DND-41 (cell line): ENCODE results near the gene DGKQ.

ENCODE experiments used
- ATAC-seq: fragments of 200-7000 bp; cut with Tn5 transposase; 3 replicates; pipeline ENCODE4 v1.9.1; 2021; ENCODE audit warnings: low read depth; ENCODE audit not compliant: insufficient read depth
- DNase-seq: peaks from one replicate; pipeline ENCODE4 v3.0.0-alpha.2; 2020
- H2AFZ ChIP-seq: 2 replicates; pipeline ENCODE4 v1.6.0; 2012; ENCODE audit warnings: low read depth, low read length
- H3K27ac ChIP-seq: 2 replicates; pipeline ENCODE4 v1.5.1; 2012; ENCODE audit warnings: low read length, inconsistent platforms
- H3K27me3 ChIP-seq: fragments of 200-600 bp; sonication (generic); 2 replicates; pipeline ENCODE4 v1.6.0; 2012; ENCODE audit warnings: low read length, mild to moderate bottlenecking, inconsistent platforms; ENCODE audit not compliant: insufficient read depth, poor library complexity
- H3K36me3 ChIP-seq: 2 replicates; pipeline ENCODE4 v1.5.1; 2012; ENCODE audit warnings: low read length, inconsistent platforms; ENCODE audit not compliant: insufficient read depth
- H3K4me1 ChIP-seq: 2 replicates; pipeline ENCODE4 v1.5.1; 2012; ENCODE audit warnings: mild to moderate bottlenecking, low read length; ENCODE audit not compliant: insufficient read depth
- H3K4me2 ChIP-seq: 2 replicates; pipeline ENCODE4 v1.6.0; 2012; ENCODE audit warnings: mild to moderate bottlenecking, moderate library complexity, low read length, inconsistent platforms; ENCODE audit not compliant: insufficient read depth
- H3K4me3 ChIP-seq, 2 experiments: fragments of 200-600 bp in 1 of 2; shearing (Covaris generic) in 1 of 2; 2 replicates each; pipeline ENCODE4 v1.5.1; 2012 to 2016; ENCODE audit warnings: inconsistent platforms in 2 of 2, low read length in 2 of 2, mild to moderate bottlenecking in 2 of 2, low read depth in 1 of 2, moderate library complexity in 1 of 2
- H3K79me2 ChIP-seq: 2 replicates; pipeline ENCODE4 v1.6.0; 2012; ENCODE audit warnings: low read length, inconsistent platforms; ENCODE audit not compliant: insufficient read depth
- H3K9ac ChIP-seq: 2 replicates; pipeline ENCODE4 v1.6.0; 2012; ENCODE audit warnings: low read depth, mild to moderate bottlenecking, inconsistent platforms, low read length, moderate library complexity
- H3K9me3 ChIP-seq: 2 replicates; pipeline ENCODE4 v1.5.1; 2012; ENCODE audit warnings: low read length, moderate library complexity, mild to moderate bottlenecking, inconsistent platforms; ENCODE audit not compliant: insufficient read depth, severe bottlenecking
- H4K20me1 ChIP-seq: 2 replicates; pipeline ENCODE4 v1.6.0; 2012; ENCODE audit warnings: low read length; ENCODE audit not compliant: insufficient read depth
- CTCF ChIP-seq: IDR thresholded peaks from 2 replicates; pipeline ENCODE4 v1.5.1; 2012; ENCODE audit warnings: borderline replicate concordance, low read length, moderate library complexity, mild to moderate bottlenecking; ENCODE audit not compliant: poor library complexity, severe bottlenecking; ENCODE audit errors: extremely low read depth
- EZH2 ChIP-seq: IDR thresholded peaks from 3 replicates; pipeline ENCODE4 v1.6.1; 2012; ENCODE audit warnings: borderline replicate concordance, low read depth, mild to moderate bottlenecking, moderate library complexity, low read length, inconsistent platforms; ENCODE audit not compliant: severe bottlenecking

The DGKQ gene

DNA sequence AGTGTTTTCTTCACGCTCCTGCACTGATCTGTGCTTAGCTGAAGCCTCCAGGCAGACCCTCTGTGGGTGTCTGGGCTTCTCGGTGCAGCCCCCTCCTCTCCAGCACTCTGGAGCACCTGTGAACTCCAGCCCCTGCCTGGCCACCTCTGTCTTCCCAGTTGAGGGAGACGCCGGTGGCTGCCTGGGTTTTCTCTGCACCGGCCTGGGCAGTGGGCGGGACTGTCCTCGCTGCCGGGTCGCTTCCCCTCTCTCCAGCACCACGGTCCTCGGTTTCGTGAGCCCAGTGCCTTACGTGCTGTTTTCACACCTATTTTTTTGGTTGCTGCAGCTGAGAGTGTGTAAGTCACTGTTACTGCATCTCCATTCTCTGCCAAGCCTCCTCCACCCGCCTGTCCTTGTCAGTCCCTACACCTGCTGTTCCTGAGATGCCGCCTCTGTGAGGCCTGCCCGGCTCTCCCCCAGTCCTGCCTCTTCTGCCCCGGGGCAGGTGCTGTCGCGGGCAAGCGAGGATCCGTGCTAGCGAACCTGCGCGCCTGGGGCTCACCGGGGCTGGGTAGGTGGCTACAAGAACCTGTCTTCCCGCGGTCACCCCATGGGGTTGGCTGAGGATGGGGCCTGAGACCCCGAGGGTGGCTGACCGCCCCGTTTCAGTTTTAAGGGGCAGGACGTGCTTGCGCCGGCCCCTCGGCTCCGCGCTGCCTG lies 35.6 kb upstream of the DGKQ start:
- no peaks in the 10 kb centered on the region for H3K4me1 ChIP-seq
- H3K27me3 ChIP-seq, result no peaks in the 10 kb centered on the region
- TF ChIP-seq CTCF (no peak), EZH2 (no peak)
- peaks cover 3% of the 10 kb centered on the region; the same call in 1 of the 2 replicates for H4K20me1 ChIP-seq
- ATAC-seq, result no peak
- no peak for DNase-seq
- no peaks in the 10 kb centered on the region for H3K36me3 ChIP-seq
- H3K27ac ChIP-seq, result no peak overlapping the region
- no peaks in the 10 kb centered on the region for H3K9me3 ChIP-seq
- H3K4me3 ChIP-seq, result no peak overlapping the region
- H3K4me2 ChIP-seq, result no peak overlapping the region
- no peak overlapping the region for H3K9ac ChIP-seq
- H3K79me2 ChIP-seq, result no peaks in the 10 kb centered on the region
- H2AFZ ChIP-seq, result no peak overlapping the region

GRCh38 chr4:1006856-1007255 lies 33.5 kb upstream of the DGKQ start:
- Histone ChIP-seq H4K20me1 (peaks cover 3% of the 10 kb centered on the region; the same call in 1 of the 2 replicates), H3K9me3 (no peaks in the 10 kb centered on the region), H3K36me3 (no peaks in the 10 kb centered on the region), H3K9ac (no peak overlapping the region), H3K79me2 (no peaks in the 10 kb centered on the region), H2AFZ (no peak overlapping the region), H3K27me3 (no peaks in the 10 kb centered on the region), H3K4me2 (no peak overlapping the region), H3K4me1 (no peaks in the 10 kb centered on the region), H3K27ac (no peak overlapping the region), H3K4me3 (no peak overlapping the region)
- TF ChIP-seq EZH2, result no peak
- no peak for TF ChIP-seq CTCF
- ATAC-seq (no peak), DNase-seq (no peak)

GRCh38 chr4:1004557-1005485 lies 31.5 kb upstream of the DGKQ start:
- Histone ChIP-seq H3K27ac (no peak overlapping the region), H3K4me2 (no peak overlapping the region), H3K9me3 (no peaks in the 10 kb centered on the region), H3K4me1 (no peaks in the 10 kb centered on the region), H3K9ac (no peak overlapping the region), H3K79me2 (no peaks in the 10 kb centered on the region), H4K20me1 (peaks cover 3% of the 10 kb centered on the region; the same call in 1 of the 2 replicates), H3K27me3 (no peaks in the 10 kb centered on the region), H2AFZ (no peak overlapping the region), H3K36me3 (no peaks in the 10 kb centered on the region), H3K4me3 (no peak overlapping the region)
- DNase-seq (no peak), ATAC-seq (no peak)
- no peak for TF ChIP-seq EZH2
- no peak for TF ChIP-seq CTCF
